A673 (cell line): ENCODE measurements around the gene NHEJ1. TPM values are rescaled to one million over a fixed set of nuclear protein-coding genes. Genes with fewer than 3 reads are reported as not detected.
"Not testable (repeated sequence)": the region's sequence is repeated elsewhere in the genome, so short reads cannot be mapped to it uniquely, and the experiment has no call there.

Experiments used
- BruUV-seq: library from RNA; stranded (reverse); fragments of 400-500 nt; replicated peaks from 2 replicates; lab custom pipeline; 2021; lab: Mats Ljungman, UMichigan
- CTCF ChIA-PET: fragments of 300-600 bp; sonication (Branson Sonifier 250); formaldehyde crosslinking; loops from one replicate; lab custom pipeline; 2022; ENCODE audit warnings: antibody characterized with exemption; lab: Charles Lee
- POLR2A ChIA-PET: fragments of 300-600 bp; sonication (Branson Sonifier 250); formaldehyde crosslinking; loops from one replicate; lab custom pipeline; 2022; ENCODE audit warnings: antibody characterized with exemption; ENCODE audit not compliant: low non-redundant PET; lab: Charles Lee
- DNase-seq: peaks from one replicate; pipeline ENCODE4 v3.0.0-alpha.2; 2015; ENCODE audit warnings: low spot score
- H3K27ac ChIP-seq: fragments of 200-600 bp; sonication (generic); 2 replicates; pipeline ENCODE4 v1.5.1; 2016; ENCODE audit warnings: mixed run types, low read depth, mild to moderate bottlenecking, mixed read lengths, antibody characterized with exemption, low read length; ENCODE audit not compliant: poor library complexity, severe bottlenecking
- H3K27me3 ChIP-seq: fragments of 200-600 bp; sonication (generic); replicated peaks from 2 replicates; pipeline ENCODE4 v1.6.1; 2017; ENCODE audit warnings: mixed run types, low read depth, mild to moderate bottlenecking, mixed read lengths, antibody characterized with exemption, low read length; ENCODE audit not compliant: insufficient read depth, poor library complexity
- H3K36me3 ChIP-seq: fragments of 200-600 bp; sonication (generic); 2 replicates; pipeline ENCODE4 v1.6.1; 2016; ENCODE audit warnings: mixed run types, mild to moderate bottlenecking, mixed read lengths, antibody characterized with exemption, low read length; ENCODE audit not compliant: insufficient read depth, poor library complexity, severe bottlenecking
- H3K4me1 ChIP-seq: fragments of 200-600 bp; sonication (generic); 2 replicates; pipeline ENCODE4 v1.6.1; 2017; ENCODE audit warnings: mixed run types, mild to moderate bottlenecking, mixed read lengths, antibody characterized with exemption, low read length; ENCODE audit not compliant: insufficient read depth, poor library complexity, severe bottlenecking
- H3K4me3 ChIP-seq: fragments of 200-600 bp; sonication (generic); 2 replicates; pipeline ENCODE4 v1.5.1; 2016; ENCODE audit warnings: low read depth, mixed run types, mild to moderate bottlenecking, mixed read lengths, low read length; ENCODE audit not compliant: poor library complexity, severe bottlenecking
- H3K9me3 ChIP-seq: fragments of 200-600 bp; sonication (generic); 2 replicates; pipeline ENCODE4 v1.6.1; 2016; ENCODE audit warnings: mixed run types, low read depth, mild to moderate bottlenecking, mixed read lengths, antibody characterized with exemption, low read length; ENCODE audit not compliant: poor library complexity, severe bottlenecking
- CTCF ChIP-seq: fragments of 300-800, 200-600 bp; sonication (generic); conservative IDR thresholded peaks from 2 replicates; pipeline ENCODE4 v1.5.1; 2017; ENCODE audit warnings: low read depth, mild to moderate bottlenecking, antibody characterized with exemption, low read length, moderate library complexity, mixed read lengths
- EZH2 ChIP-seq: fragments of 200-600 bp; sonication (generic); IDR thresholded peaks from 2 replicates; pipeline ENCODE4 v1.6.1; 2017; ENCODE audit warnings: borderline replicate concordance, low read depth, mild to moderate bottlenecking, mixed read lengths, antibody characterized with exemption, low read length; ENCODE audit not compliant: poor library complexity, severe bottlenecking
- intact Hi-C: fragments of 100-400 bp; cut with micrococcal nuclease; formaldehyde crosslinking; loops from one replicate; pipeline ENCODE4 v1.10.0; 2022; ENCODE audit not compliant: unreplicated experiment
- total RNA-seq: library from RNA; stranded (reverse); gene quantifications from 2 replicates; pipeline ENCODE4 v1.2.3, GENCODE V29; 2021

NHEJ1 gene
- total RNA-seq, 1 experiment from 2014 or later = 18.0 TPM

GRCh38 chr2:219205981-219206327 is 45.3 kb upstream of the NHEJ1 start:
- no peak for TF ChIP-seq CTCF
- no peak for TF ChIP-seq EZH2
- H3K36me3 ChIP-seq = peaks cover 24% of the 10 kb centered on the region
- ChIA-PET CTCF (interaction anchor here (0.9 kb wide), 1 partner anchor 39 kb away, joined by 3 read pairs; no protein-coding TSS in a partner anchor), POLR2A (interaction anchor here (0.6 kb wide), 1 partner anchor 32 kb away, joined by 3 read pairs; no protein-coding TSS in a partner anchor)
- H3K9me3 ChIP-seq = no peaks in the 10 kb centered on the region
- intact Hi-C loops = no loop called here
- BruUV-seq = no TSS peak
- peak overlapping the region; percentile 78 for H3K27ac ChIP-seq
- peaks cover 15% of the 10 kb centered on the region for H3K4me1 ChIP-seq
- DNase-seq = no peak
- H3K27me3 ChIP-seq = no peaks in the 10 kb centered on the region
- peak overlapping the region; percentile 75 for H3K4me3 ChIP-seq

GRCh38 chr2:219205165-219205538 is 44.5 kb upstream of the NHEJ1 start:
- DNase-seq = no peak
- Histone ChIP-seq H3K27ac (no peak overlapping the region), H3K4me3 (no peak overlapping the region), H3K36me3 (peaks cover 16% of the 10 kb centered on the region), H3K9me3 (no peaks in the 10 kb centered on the region), H3K4me1 (peaks cover 15% of the 10 kb centered on the region), H3K27me3 (no peaks in the 10 kb centered on the region)
- no peak for TF ChIP-seq EZH2
- no peak for TF ChIP-seq CTCF
- ChIA-PET POLR2A (no interaction called here), CTCF (no interaction called here)
- BruUV-seq = no TSS peak
- intact Hi-C loops = no loop called here

- CTCF ChIA-PET = interaction anchor here (0.7 kb wide), 1 partner anchor 132 kb away, joined by 4 read pairs; no protein-coding TSS in a partner anchor
- DNase-seq = no peak
Measured at GRCh38 chr2:219204425-219205164, 44.0 kb upstream of the NHEJ1 start.

GRCh38 chr2:219201331-219201730 is 40.7 kb upstream of the NHEJ1 start:
- DNase-seq, H3K36me3 ChIP-seq, H3K4me1 ChIP-seq, CTCF ChIA-PET, POLR2A ChIA-PET, intact Hi-C loops, BruUV-seq, H3K27me3 ChIP-seq, H3K9me3 ChIP-seq, H3K4me3 ChIP-seq, H3K27ac ChIP-seq: not testable (repeated sequence)

More at GRCh38 chr2:219204425-219205164, 44.0 kb upstream of the NHEJ1 start:
- Histone ChIP-seq H3K36me3 (peaks cover 10% of the 10 kb centered on the region), H3K27ac (no peak overlapping the region), H3K4me3 (no peak overlapping the region), H3K27me3 (no peaks in the 10 kb centered on the region), H3K4me1 (peaks cover 15% of the 10 kb centered on the region), H3K9me3 (no peaks in the 10 kb centered on the region)
- no TSS peak for BruUV-seq
- POLR2A ChIA-PET = interaction anchor here (0.6 kb wide), 1 partner anchor 28 kb away, joined by 3 read pairs; the partner anchor contains the start of gene CNPPD1
- TF ChIP-seq EZH2 (no peak), CTCF (no peak)
- intact Hi-C loops = no loop called here

- POLR2A ChIA-PET = interaction anchor here (0.6 kb wide), 1 partner anchor 16 kb away, joined by 5 read pairs; no protein-coding TSS in a partner anchor
- BruUV-seq = TSS peak; percentile 87
Measured at GRCh38 chr2:219200502-219201326, 40.1 kb upstream of the NHEJ1 start.

More at GRCh38 chr2:219200502-219201326, 40.1 kb upstream of the NHEJ1 start:
- intact Hi-C loops, CTCF ChIA-PET, H3K9me3 ChIP-seq, H3K4me3 ChIP-seq, H3K27ac ChIP-seq, H3K36me3 ChIP-seq, H3K27me3 ChIP-seq, H3K4me1 ChIP-seq: not testable (repeated sequence)
- peak; percentile 62 for DNase-seq
